ENCODE results near the gene RAE1.

The RAE1 gene

DNA sequence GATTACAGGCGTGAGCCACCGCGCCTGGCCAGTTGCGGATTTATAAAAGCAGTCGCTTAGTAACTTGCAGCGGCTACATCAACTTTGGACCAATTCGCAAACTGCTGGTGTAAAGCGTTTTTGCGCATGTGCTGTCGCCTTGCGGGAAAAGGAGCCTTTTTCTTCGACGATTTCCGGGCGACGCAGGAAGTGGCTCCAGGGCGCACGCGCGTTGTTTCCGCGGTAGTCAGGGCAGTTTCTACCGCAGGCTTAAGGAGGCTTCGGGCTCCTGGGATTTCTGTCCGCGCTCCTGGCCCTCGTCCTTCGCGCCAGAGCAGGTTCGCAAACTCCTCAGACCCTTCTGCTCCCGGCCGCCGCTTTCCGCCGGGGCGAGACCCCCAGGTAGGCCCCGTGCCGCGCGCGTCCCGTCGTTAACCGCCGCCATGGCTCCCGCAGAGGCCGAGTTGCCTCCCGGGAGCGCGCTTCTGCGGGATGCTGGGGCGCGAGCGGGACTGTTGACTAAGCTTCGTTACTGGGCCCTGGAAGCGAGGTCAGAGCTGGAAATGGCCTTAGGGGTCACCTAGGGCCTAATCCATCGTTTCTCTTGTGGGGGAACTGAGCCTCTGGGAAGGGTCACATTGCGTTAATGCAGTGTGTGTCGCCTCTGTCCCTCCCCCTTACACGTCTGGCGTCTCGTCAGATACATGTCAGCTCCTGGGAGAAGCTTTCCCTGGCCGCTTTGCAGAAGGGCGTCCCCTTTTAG is at the start of gene RAE1:
Gene RAE1 (plus strand): TSS at position 214 of the 742 bp plus-strand sequence. CDS start 2,784 bp downstream, outside the sequence.
- in situ Hi-C loops (cut with HindIII; ENCODE audit: low sequenced_read_pairs) = no loop called here

DNA sequence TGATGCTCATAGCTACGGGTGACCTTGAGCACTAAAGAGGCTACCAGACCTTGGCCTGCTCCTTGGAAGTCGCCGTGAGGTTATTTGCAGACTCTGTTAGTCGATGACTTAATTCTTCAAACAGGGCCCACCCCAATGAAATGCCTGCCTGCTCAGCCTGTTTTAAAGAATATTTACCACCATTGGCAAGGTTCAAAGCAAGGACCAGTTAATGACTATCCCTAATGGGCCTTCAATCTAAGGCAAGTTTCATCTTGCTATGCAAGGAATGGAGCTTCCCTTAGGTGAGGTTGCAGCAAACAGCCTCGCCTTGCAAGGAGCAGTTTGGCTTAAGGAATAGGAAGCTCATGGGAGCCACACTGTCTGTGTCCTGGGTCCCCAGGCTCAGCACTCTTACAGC is 44.3 kb upstream of the RAE1 start:
- in situ Hi-C loops (cut with HindIII; ENCODE audit: low sequenced_read_pairs) = no loop called here

DNA sequence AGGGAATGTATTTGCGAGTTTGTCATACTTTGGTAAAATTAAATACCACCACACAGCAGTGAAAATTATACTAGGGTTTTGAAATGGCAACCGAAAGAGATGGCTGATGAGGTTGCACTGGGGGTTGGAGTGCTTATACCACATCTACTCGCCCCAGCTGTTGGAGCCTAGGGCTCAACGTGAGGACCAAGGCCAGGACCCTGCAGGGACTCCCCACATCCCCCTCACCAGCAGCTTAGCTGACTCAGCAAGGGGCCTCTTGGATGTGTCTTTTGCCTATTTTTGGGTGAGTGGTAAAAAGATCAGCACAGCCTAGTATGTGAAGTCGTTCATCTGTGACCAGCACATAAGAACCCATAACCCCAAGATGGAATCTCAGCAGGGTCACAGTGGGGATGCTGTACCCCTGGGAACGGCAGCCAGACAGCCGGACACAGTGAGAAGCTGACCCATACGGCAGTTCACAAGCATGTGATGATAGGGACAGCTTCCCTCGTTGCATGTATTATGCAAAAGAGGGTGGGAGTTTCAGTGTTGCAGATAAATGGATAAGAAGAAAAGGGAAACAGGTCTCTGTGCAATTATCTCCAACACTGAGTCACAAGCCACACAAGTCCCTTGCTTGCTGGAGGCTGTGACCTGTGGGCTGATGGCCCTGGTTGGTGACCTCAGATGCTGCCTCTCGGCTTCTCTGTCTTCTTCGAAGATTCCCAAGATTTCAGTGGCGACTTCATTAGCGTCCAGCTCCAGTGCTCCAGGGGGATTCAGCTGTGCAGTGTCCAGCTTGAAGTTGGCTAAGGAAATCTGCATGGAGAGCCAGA is 42.4 kb upstream of the RAE1 start:
- in situ Hi-C loops (cut with HindIII; ENCODE audit: low sequenced_read_pairs) = no loop called here

DNA sequence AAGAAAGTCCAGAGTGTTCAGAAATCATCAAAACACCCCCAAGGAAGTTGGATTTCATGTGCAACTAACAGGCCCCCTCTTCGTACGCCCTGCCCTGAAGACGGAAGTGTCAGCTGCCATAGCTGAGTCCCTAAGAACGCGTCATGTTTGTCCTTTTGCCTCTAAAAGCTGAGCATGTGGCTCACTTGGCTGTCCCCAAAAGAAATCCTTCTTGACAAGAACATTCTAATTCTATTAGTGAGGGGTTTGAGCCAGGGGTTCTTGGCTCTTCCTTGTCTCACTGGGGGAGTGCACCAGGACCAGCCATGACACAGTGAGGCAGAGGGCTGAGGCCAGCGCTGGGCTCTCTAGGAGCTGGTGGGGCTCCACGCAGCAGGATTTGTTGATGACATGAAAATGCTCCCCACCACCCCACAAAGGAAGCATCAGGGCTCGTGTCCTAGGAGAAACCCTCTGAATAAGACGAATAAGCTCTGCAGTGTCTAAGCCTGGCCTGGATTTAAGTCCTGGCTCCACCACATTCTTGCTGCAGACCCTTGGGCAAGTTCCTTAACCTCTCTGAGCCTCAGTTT is 41.4 kb upstream of the RAE1 start:
- in situ Hi-C loops (cut with HindIII; ENCODE audit: low sequenced_read_pairs) = no loop called here

DNA sequence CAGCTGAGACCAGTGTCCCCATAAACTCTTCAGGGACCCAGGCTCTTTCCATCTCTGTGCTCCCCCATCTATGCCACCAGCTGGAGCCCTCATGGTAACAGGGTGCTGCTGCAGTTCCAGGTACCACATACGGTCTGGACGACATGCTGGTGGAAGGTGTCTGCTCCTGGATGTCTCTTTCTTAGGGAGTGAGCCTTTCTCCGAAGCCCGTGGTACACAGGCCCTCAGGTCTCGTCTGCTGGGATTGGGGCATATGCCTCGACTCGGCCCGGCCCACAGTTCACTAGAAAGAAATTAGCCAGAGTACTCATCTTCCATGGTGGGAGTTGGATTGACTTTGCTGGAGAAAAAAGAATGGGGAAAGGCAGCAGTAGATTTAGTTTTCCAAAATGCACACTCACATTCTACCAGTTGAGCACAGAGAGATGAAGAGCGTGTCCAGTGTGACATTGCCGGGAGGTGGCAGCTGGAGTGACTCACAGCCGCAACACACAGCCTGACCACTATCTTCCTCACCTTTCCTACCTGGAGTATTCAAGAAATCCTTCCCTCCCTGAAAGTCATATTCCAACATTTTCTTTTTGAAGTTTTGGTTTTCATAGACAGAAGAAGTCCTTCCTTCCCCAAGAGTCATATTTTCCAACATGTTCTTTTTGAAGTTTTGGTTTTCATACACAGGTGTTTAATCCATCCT is 40.1 kb upstream of the RAE1 start:
- in situ Hi-C loops (cut with HindIII; ENCODE audit: low sequenced_read_pairs) = no loop called here

- in situ Hi-C loops (cut with HindIII; ENCODE audit: low sequenced_read_pairs) = no loop called here
Observed at GRCh38 chr20:57312138-57312537, 38.9 kb upstream of the RAE1 start.

DNA sequence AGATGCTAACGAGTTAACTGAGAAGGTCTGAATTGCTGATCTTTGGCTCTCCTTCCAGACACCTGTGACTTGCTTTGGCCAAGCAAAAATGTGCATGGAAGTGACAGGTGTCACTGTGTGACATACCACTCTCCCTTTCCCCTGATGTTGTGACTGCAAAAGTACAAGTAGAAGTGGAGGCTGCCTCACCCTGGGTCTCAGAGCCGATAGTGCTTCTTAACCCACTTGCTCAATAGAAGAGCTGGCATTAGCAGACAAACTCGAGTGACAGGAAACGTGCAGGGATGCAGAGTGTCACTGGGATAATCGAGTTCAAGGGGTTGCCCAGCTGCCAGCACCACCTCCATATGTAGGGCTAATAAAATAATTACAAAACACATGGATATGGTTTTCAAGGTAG is 37.8 kb upstream of the RAE1 start:
- in situ Hi-C loops (cut with HindIII; ENCODE audit: low sequenced_read_pairs) = no loop called here

GRCh38 chr20:57313951-57314350 is 37.1 kb upstream of the RAE1 start:
- in situ Hi-C loops (cut with HindIII; ENCODE audit: low sequenced_read_pairs) = no loop called here

- in situ Hi-C loops (cut with HindIII; ENCODE audit: low sequenced_read_pairs) = no loop called here
Observed at GRCh38 chr20:57315083-57315975, 35.7 kb upstream of the RAE1 start.

- in situ Hi-C loops (cut with HindIII; ENCODE audit: low sequenced_read_pairs) = no loop called here
Observed at GRCh38 chr20:57315976-57316480, 35.0 kb upstream of the RAE1 start.

DNA sequence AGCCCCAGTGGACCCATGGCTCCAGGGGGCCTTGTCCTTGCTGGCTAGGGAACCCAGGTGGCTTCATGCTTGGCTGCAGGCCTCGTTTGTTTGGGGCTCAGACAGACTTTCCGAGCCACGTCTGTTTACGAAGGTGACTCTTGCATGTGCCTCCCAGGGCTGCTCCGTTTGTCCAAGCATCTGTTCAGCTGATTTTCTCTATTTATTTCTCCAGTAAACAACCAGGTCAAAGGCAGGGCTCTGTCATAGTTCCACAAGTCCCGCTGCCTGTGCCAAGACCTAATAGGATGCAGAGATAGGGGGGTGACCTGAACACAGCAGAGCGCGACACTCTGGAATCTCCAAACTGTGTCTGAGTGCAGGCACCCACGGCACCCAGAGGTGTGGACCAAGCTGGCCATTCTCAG is 34.3 kb upstream of the RAE1 start:
- in situ Hi-C loops (cut with HindIII; ENCODE audit: low sequenced_read_pairs) = no loop called here

GRCh38 chr20:57317316-57317788 is 33.7 kb upstream of the RAE1 start:
- in situ Hi-C loops (cut with HindIII; ENCODE audit: low sequenced_read_pairs) = no loop called here

GRCh38 chr20:57317789-57318371 is 33.2 kb upstream of the RAE1 start:
- in situ Hi-C loops (cut with HindIII; ENCODE audit: low sequenced_read_pairs) = no loop called here

DNA sequence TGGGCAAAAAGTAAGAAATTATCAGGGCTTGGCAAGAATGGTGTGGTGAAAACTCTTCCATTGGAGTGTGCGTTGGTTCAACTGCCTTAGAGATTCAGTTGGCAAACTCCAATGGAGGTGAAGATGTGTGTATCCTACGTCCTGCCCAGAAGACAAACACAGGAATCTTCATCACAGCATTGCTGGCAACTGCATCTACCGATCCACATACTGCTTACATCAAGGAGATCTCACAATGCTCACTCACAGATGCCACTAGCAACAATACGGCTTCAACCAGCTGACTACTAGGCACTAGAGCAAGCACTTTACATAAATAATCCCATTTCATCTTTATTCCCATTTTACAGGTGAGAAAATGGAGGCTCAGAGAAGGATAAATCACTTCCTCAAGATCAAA is 31.5 kb upstream of the RAE1 start:
- in situ Hi-C loops (cut with HindIII; ENCODE audit: low sequenced_read_pairs) = no loop called here

GRCh38 chr20:57320358-57320757 is 30.7 kb upstream of the RAE1 start:
- in situ Hi-C loops (cut with HindIII; ENCODE audit: low sequenced_read_pairs) = no loop called here

GRCh38 chr20:57321142-57321541 is 29.9 kb upstream of the RAE1 start:
- in situ Hi-C loops (cut with HindIII; ENCODE audit: low sequenced_read_pairs) = no loop called here

DNA sequence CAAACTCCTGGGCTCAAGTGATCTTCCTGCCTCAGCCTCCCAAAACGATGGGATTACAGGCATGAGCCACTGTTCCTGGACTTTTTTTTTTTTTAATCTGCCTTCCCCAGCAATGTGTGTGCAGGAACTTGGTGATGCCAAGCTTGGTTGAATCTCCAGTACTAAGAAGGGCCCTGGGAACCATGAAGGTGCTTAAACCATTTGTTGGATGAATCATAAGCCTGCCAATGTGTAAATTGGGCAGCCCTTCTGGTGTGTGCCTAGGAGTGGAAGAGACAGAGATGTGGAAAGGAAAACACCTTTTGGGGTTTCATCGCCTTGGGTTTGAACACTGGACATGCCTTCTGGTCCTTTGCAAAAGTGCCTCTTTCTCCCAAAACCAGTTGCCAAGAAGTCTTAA is 28.6 kb upstream of the RAE1 start:
- in situ Hi-C loops (cut with HindIII; ENCODE audit: low sequenced_read_pairs) = no loop called here

GRCh38 chr20:57323034-57323433 is 28.0 kb upstream of the RAE1 start:
- in situ Hi-C loops (cut with HindIII; ENCODE audit: low sequenced_read_pairs) = no loop called here

GRCh38 chr20:57325632-57326356 is 25.3 kb upstream of the RAE1 start:
- in situ Hi-C loops (cut with HindIII; ENCODE audit: low sequenced_read_pairs) = no loop called here

All from DLD1 (cell line).